K562 (cell line): ENCODE measurements around the gene SLC2A14. TPM values are rescaled to one million over a fixed set of nuclear protein-coding genes. Genes with fewer than 3 reads are reported as not detected.
A peak's percentile ranks its signal among the peaks of the same experiment; 100 is the strongest.

Source experiments
- ATAC-seq: fragments of 200-7000 bp; cut with Tn5 transposase; 3 replicates; pipeline ENCODE4 v1.9.1; 2020; ENCODE audit warnings: moderate library complexity
- BruUV-seq: library from RNA; stranded (reverse); fragments of 400-500 nt; replicated peaks from 2 replicates; lab custom pipeline; 2021; lab: Mats Ljungman, UMichigan
- CTCF ChIA-PET: fragments of 300-600 bp; formaldehyde crosslinking; extraction: SDS; loops from one replicate; lab custom pipeline; 2021; ENCODE audit warnings: low intra/inter-chr PET ratio; lab: Yijun Ruan, JAX
- POLR2A ChIA-PET: fragments of 300-600, 350-650 bp; sonication (Branson Sonifier 250); formaldehyde crosslinking; extraction: SDS; loops from one replicate; lab custom pipeline; 2021; ENCODE audit warnings: antibody characterized with exemption, inconsistent platforms; lab: Yijun Ruan, JAX
- DNase-seq, 4 experiments: peaks; one replicate each; pipeline versions ENCODE4 v3.0.0 to v3.0.0-alpha.2; 2011 to 2018; ENCODE audit warnings: low spot score in 3 of 4, mixed read lengths in 3 of 4; ENCODE audit errors: extremely low read depth in 1 of 4
- FAIRE-seq: peaks from 2 replicates; lab custom pipeline; 2011; peaks lifted over from hg19 to GRCh38; lab: Jason Lieb, UNC
- H2AFZ ChIP-seq: 2 replicates; pipeline ENCODE4 v1.6.0; 2011; ENCODE audit warnings: low read depth, low read length, control low read depth, inconsistent platforms
- H3K27ac ChIP-seq: fragments of 200-600 bp; 3 replicates; pipeline ENCODE4 v1.8.0; 2011; ENCODE audit warnings: low read depth, mild to moderate bottlenecking, control low read depth, inconsistent platforms, low read length, moderate library complexity, mixed read lengths; ENCODE audit errors: extremely low read depth
- H3K27me3 ChIP-seq, 2 experiments: fragments of 300-600 bp in 1 of 2; 2 replicates in 1 of 2; 3 replicates in 1 of 2; pipeline versions ENCODE4 v1.6.0 to v1.8.0; 2011; ENCODE audit warnings: inconsistent platforms in 2 of 2, low read length in 2 of 2, mild to moderate bottlenecking in 1 of 2, mixed read lengths in 1 of 2, moderate library complexity in 1 of 2; ENCODE audit not compliant: control insufficient read depth in 2 of 2, insufficient read depth in 2 of 2
- H3K36me3 ChIP-seq: fragments of 300-600 bp; 3 replicates; pipeline ENCODE4 v1.8.0; 2011; ENCODE audit warnings: mild to moderate bottlenecking, low read length, inconsistent platforms; ENCODE audit not compliant: control insufficient read depth, insufficient read depth
- H3K4me1 ChIP-seq, 2 experiments: fragments of 200-600 bp in 1 of 2; replicated peaks in 1 of 2; 2 replicates in 1 of 2; 3 replicates in 1 of 2; pipeline versions ENCODE4 v1.5.1 to v1.8.0; 2011; ENCODE audit warnings: inconsistent platforms in 2 of 2, low read length in 2 of 2, mild to moderate bottlenecking in 1 of 2, mixed read lengths in 1 of 2, moderate library complexity in 1 of 2; ENCODE audit not compliant: control insufficient read depth in 2 of 2, insufficient read depth in 2 of 2
- H3K4me2 ChIP-seq: 2 replicates; pipeline ENCODE4 v1.6.1; 2011; ENCODE audit warnings: low read length, control low read depth, inconsistent platforms, mixed read lengths; ENCODE audit not compliant: insufficient read depth
- H3K4me3 ChIP-seq: fragments of 200-600 bp; sonication (generic), shearing (Covaris generic); 2 replicates; pipeline ENCODE4 v1.5.1; 2016; ENCODE audit warnings: control low read depth, inconsistent platforms
- H3K79me2 ChIP-seq: fragments of 200-600 bp; 3 replicates; pipeline ENCODE4 v1.8.0; 2011; ENCODE audit warnings: low read length, inconsistent platforms; ENCODE audit not compliant: control insufficient read depth, insufficient read depth
- H3K9ac ChIP-seq, 2 experiments: 2 replicates each; pipeline versions ENCODE4 v1.6.0 to v1.6.1; 2011; ENCODE audit warnings: low read depth in 2 of 2, low read length in 2 of 2, control low read depth in 1 of 2, inconsistent platforms in 1 of 2, mild to moderate bottlenecking in 1 of 2, mixed read lengths in 1 of 2; ENCODE audit not compliant: insufficient read depth in 1 of 2
- H3K9me1 ChIP-seq: one replicate; pipeline ENCODE4 v1.6.0; 2011; ENCODE audit warnings: inconsistent platforms, mild to moderate bottlenecking, low read length, moderate library complexity; ENCODE audit not compliant: control insufficient read depth, insufficient read depth
- H3K9me3 ChIP-seq: replicated peaks from 2 replicates; pipeline ENCODE4 v1.5.1; 2011; ENCODE audit warnings: low read depth, low read length, inconsistent platforms; ENCODE audit not compliant: control insufficient read depth, insufficient read depth
- H4K20me1 ChIP-seq: replicated peaks from 2 replicates; pipeline ENCODE4 v1.6.1; 2011; ENCODE audit warnings: low read length, inconsistent platforms, mixed read lengths; ENCODE audit not compliant: control insufficient read depth, insufficient read depth
- CEBPG ChIP-seq, 3 experiments: fragments of 200-800 bp in 1 of 3; sonication (Bioruptor generic) in 1 of 3; sonication (generic) in 1 of 3; formaldehyde crosslinking in 1 of 3; IDR thresholded peaks in 2 of 3; conservative IDR thresholded peaks in 1 of 3; 2 replicates each; pipeline versions ENCODE4 v1.6.1 to v1.8.0; 2016 to 2022; ENCODE audit warnings: missing compliant biosample characterization in 2 of 3, missing genetic modification characterization in 2 of 3, mild to moderate bottlenecking in 1 of 3, missing genetic modification reagents in 1 of 3
- NEUROD1 ChIP-seq: fragments of 150-350 bp; IDR thresholded peaks from 2 replicates; pipeline ENCODE4 v1.6.1; 2014; ENCODE audit warnings: borderline replicate concordance, low read length, low read depth; ENCODE audit not compliant: partially characterized antibody
- NONO ChIP-seq, 2 experiments: fragments of 200-400 bp in 1 of 2; fragments of 450-650 bp in 1 of 2; formaldehyde crosslinking in 1 of 2; IDR thresholded peaks; 2 replicates each; pipeline ENCODE4 v1.6.1; 2017; ENCODE audit warnings: low read depth in 2 of 2, mild to moderate bottlenecking in 2 of 2, moderate library complexity in 2 of 2, low read length in 1 of 2
- SMARCA4 ChIP-seq: fragments of 450-650 bp; IDR thresholded peaks from 2 replicates; pipeline ENCODE4 v1.6.1; 2016
- SRF ChIP-seq, 2 experiments: fragments of 250-450, 450-650 bp in 1 of 2; sonication (Bioruptor Pico) in 1 of 2; sonication (generic) in 1 of 2; formaldehyde crosslinking; IDR thresholded peaks; 2 replicates each; pipeline versions ENCODE4 v1.5.0 to v1.5.1; 2020 to 2022; ENCODE audit warnings: mild to moderate bottlenecking in 1 of 2, missing genetic modification reagents in 1 of 2
- TRIM24 ChIP-seq, 2 experiments: fragments of 450-650 bp; IDR thresholded peaks; 2 replicates each; pipeline ENCODE4 v1.6.1; 2016
- ZNF561 ChIP-seq: fragments of 450-650 bp; formaldehyde crosslinking; conservative IDR thresholded peaks from 2 replicates; pipeline ENCODE4 v1.4.0; 2020; ENCODE audit warnings: mild to moderate bottlenecking, moderate library complexity
- WGBS: fragments of 100-300 bp; shearing (Covaris generic); methylation state at CpG from one replicate; pipeline ENCODE4 v1.1.6; 2016; ENCODE audit warnings: low coverage, mixed read lengths; ENCODE audit not compliant: insufficient coverage; ENCODE audit errors: missing lambda C conversion rate; 5-methylcytosine and 5-hydroxymethylcytosine counted together
- in situ Hi-C: fragments of 300-500 bp; cut with MboI; formaldehyde crosslinking; loops from 4 replicates; pipeline ENCODE4 v1.15.0; 2018; ENCODE audit warnings: inconsistent platforms, mixed read lengths
- intact Hi-C: fragments of 100-400 bp; cut with micrococcal nuclease; formaldehyde crosslinking; loops from 2 replicates; pipeline ENCODE4 v1.14.2; 2022
- polyA plus RNA-seq, 8 experiments: library from polyadenylated mRNA; depleted of rRNA in 4 of 8; stranded (reverse) in 5 of 8; unstranded in 3 of 8; fragments of >200 nt; fragmentation: Nextera tagmentation in 2 of 8; fragmentation: Illumina TruSeq in 1 of 8; extraction: Ambion mirVana in 2 of 8; extraction: Trizol in 1 of 8; gene quantifications; 2 replicates each; pipeline versions ENCODE4 v1.2.1 to v1.2.3, GENCODE V29; 2011 to 2014; ENCODE audit warnings: inconsistent platforms in 1 of 8, missing spikeins in 1 of 8
- total RNA-seq, 7 experiments: library from RNA; depleted of rRNA in 6 of 7; stranded (reverse); fragments of >200 nt in 6 of 7; fragmentation: Illumina TruSeq in 2 of 7; extraction: Trizol in 2 of 7; gene quantifications; 2 replicates each; pipeline versions ENCODE4 v1.2.1 to v1.2.3, GENCODE V29; 2011 to 2021; ENCODE audit warnings: low replicate concordance in 1 of 7
- TF ChIP-seq, protein P1 (sequence below): fragments of 450-650 bp; formaldehyde crosslinking; IDR thresholded peaks from 2 replicates; pipeline ENCODE4 v1.4.0; 2022; ENCODE audit warnings: mild to moderate bottlenecking, moderate library complexity
- TF ChIP-seq, protein P2 (sequence below): sonication (generic); formaldehyde crosslinking; IDR thresholded peaks from 2 replicates; pipeline ENCODE4 v1.8.0; 2022; ENCODE audit warnings: mild to moderate bottlenecking, missing genetic modification reagents
- TF ChIP-seq, protein P3 (sequence below): sonication (generic); formaldehyde crosslinking; IDR thresholded peaks from 2 replicates; pipeline ENCODE4 v1.8.1; 2023; ENCODE audit warnings: mild to moderate bottlenecking, missing genetic modification reagents, moderate library complexity
- TF ChIP-seq, protein P4 (sequence below): fragments of 250-450 bp; sonication (Bioruptor Pico); IDR thresholded peaks from 2 replicates; pipeline ENCODE4 v1.8.0; 2021; ENCODE audit warnings: borderline replicate concordance, mild to moderate bottlenecking, moderate library complexity; ENCODE audit not compliant: poor library complexity, severe bottlenecking
- TF ChIP-seq, protein P5 (sequence below), 2 experiments: fragments of 450-650 bp in 1 of 2; sonication (generic) in 1 of 2; formaldehyde crosslinking in 1 of 2; IDR thresholded peaks in 1 of 2; conservative IDR thresholded peaks in 1 of 2; 2 replicates each; pipeline versions ENCODE4 v1.6.1 to v1.8.1; 2016 to 2023; ENCODE audit warnings: mild to moderate bottlenecking in 2 of 2, moderate library complexity in 2 of 2, inconsistent platforms in 1 of 2, missing genetic modification reagents in 1 of 2

SLC2A14 gene
- total and polyA plus RNA-seq, 9 of the 15 experiments (the other 6 are each of a cell fraction or from before 2014, with no cell fraction given) = 0.13 to 8.9 (median 4.8) TPM; not detected in 1

DNA sequence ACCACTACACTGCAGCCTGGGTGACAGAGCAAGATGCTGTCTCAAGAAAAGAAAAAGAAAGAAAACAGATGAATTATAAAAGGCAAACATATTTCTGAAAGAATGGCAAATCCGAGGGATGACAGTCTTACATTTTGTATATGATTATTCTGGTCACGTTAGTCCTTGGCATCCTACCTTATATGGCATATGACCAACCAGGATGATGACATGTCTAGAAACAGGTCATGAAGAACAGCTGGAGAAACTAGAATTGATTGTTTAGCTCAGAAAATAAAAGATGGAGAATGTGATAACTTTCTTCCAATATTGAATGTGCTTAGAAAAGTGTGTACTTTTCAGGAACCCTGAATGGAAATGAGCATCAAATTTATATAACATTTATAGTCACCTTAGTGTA is 19.2 kb downstream of the SLC2A14 start:
- ATAC-seq = no peak
- Histone ChIP-seq H3K4me3 (no peak overlapping the region), H3K27me3 (no peaks in the 10 kb centered on the region), H3K9me1 (no peaks in the 10 kb centered on the region), H3K79me2 (no peaks in the 10 kb centered on the region), H3K4me1 (peaks cover 0 to 3% of the 10 kb centered on the region in 2 experiments; a peak in 1 of 5 replicates), H3K36me3 (no peaks in the 10 kb centered on the region), H3K9me3 (no peaks in the 10 kb centered on the region), H3K9ac (no peak overlapping the region), H2AFZ (no peak overlapping the region), H4K20me1 (no peaks in the 10 kb centered on the region), H3K4me2 (no peak overlapping the region), H3K27ac (no peak overlapping the region)
- WGBS = 0% methylated on average over 2 of the region's 2 CpGs
- DNase-seq = no peak
- no TSS peak for BruUV-seq
- CTCF ChIA-PET = no interaction called here
- intact Hi-C loops (no loop called here), in situ Hi-C loops (loop anchor here (5.0 kb wide), 1 partner anchor 54 kb away; no protein-coding TSS in a partner anchor)
- no peak for FAIRE-seq
- POLR2A ChIA-PET = interaction anchor here (0.6 kb wide), 1 partner anchor 96 kb away, joined by 3 read pairs; no protein-coding TSS in a partner anchor
- TF ChIP-seq, protein P1, sequence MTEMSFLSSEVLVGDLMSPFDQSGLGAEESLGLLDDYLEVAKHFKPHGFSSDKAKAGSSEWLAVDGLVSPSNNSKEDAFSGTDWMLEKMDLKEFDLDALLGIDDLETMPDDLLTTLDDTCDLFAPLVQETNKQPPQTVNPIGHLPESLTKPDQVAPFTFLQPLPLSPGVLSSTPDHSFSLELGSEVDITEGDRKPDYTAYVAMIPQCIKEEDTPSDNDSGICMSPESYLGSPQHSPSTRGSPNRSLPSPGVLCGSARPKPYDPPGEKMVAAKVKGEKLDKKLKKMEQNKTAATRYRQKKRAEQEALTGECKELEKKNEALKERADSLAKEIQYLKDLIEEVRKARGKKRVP = peak; percentile 32; the same call in 1 of the 2 replicates
- no peak for TF ChIP-seq NONO (IDR thresholded peaks at IDR 0.05; ENCODE audit: low read depth in 2 of 2, low read length in 1 of 2)
- TF ChIP-seq, protein P2, sequence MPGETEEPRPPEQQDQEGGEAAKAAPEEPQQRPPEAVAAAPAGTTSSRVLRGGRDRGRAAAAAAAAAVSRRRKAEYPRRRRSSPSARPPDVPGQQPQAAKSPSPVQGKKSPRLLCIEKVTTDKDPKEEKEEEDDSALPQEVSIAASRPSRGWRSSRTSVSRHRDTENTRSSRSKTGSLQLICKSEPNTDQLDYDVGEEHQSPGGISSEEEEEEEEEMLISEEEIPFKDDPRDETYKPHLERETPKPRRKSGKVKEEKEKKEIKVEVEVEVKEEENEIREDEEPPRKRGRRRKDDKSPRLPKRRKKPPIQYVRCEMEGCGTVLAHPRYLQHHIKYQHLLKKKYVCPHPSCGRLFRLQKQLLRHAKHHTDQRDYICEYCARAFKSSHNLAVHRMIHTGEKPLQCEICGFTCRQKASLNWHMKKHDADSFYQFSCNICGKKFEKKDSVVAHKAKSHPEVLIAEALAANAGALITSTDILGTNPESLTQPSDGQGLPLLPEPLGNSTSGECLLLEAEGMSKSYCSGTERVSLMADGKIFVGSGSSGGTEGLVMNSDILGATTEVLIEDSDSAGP (CRISPR knock-in tag) = no peak
- TF ChIP-seq SMARCA4 = no peak
- peak in 1 of 2 experiments; percentile 95; a peak in 2 of 4 replicates for TF ChIP-seq SRF (CRISPR knock-in tag; IDR thresholded peaks at IDR 0.05)
- TF ChIP-seq ZNF561 (CRISPR knock-in tag) = no peak
- TF ChIP-seq, protein P3, sequence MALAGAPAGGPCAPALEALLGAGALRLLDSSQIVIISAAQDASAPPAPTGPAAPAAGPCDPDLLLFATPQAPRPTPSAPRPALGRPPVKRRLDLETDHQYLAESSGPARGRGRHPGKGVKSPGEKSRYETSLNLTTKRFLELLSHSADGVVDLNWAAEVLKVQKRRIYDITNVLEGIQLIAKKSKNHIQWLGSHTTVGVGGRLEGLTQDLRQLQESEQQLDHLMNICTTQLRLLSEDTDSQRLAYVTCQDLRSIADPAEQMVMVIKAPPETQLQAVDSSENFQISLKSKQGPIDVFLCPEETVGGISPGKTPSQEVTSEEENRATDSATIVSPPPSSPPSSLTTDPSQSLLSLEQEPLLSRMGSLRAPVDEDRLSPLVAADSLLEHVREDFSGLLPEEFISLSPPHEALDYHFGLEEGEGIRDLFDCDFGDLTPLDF (CRISPR knock-in tag) = no peak
- peak; percentile 58; the same call in 1 of the 2 replicates for TF ChIP-seq CEBPG (CRISPR knock-in tag; IDR thresholded peaks at IDR 0.05)
- peak in 1 of 2 experiments; percentile 81; a peak in 2 of 4 replicates for TF ChIP-seq CEBPG (tag; conservative IDR thresholded peaks at IDR 0.05 in 1 of 2, IDR thresholded peaks at IDR 0.05 in 1 of 2)
- no peak for TF ChIP-seq NEUROD1
- TF ChIP-seq, protein P4, sequence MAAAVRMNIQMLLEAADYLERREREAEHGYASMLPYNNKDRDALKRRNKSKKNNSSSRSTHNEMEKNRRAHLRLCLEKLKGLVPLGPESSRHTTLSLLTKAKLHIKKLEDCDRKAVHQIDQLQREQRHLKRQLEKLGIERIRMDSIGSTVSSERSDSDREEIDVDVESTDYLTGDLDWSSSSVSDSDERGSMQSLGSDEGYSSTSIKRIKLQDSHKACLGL (CRISPR knock-in tag) = no peak
- TF ChIP-seq, protein P5, sequence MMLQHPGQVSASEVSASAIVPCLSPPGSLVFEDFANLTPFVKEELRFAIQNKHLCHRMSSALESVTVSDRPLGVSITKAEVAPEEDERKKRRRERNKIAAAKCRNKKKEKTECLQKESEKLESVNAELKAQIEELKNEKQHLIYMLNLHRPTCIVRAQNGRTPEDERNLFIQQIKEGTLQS (IDR thresholded peaks at IDR 0.05) = peak; percentile 23; the same call in 1 of the 2 replicates
- TF ChIP-seq, protein P5 (CRISPR knock-in tag; conservative IDR thresholded peaks at IDR 0.05) = no peak
- TF ChIP-seq TRIM24 (IDR thresholded peaks at IDR 0.05) = peak in 1 of 2 experiments; percentile 37; a peak in 2 of 4 replicates
